ENCODE measurements around the gene NEK11. TPM values are rescaled to one million over a fixed set of nuclear protein-coding genes. Genes with fewer than 3 reads are reported as not detected.
A peak's percentile ranks its signal among the peaks of the same experiment; 100 is the strongest.

Gene NEK11
- total and polyA plus RNA-seq, 9 of the 15 experiments (the other 6 are each of a cell fraction or from before 2014, with no cell fraction given), result 0.28 to 1.5 (median 0.87) TPM

GRCh38 chr3:131026321-131027151 lies at the start of gene NEK11, which contains the start of gene ASTE1 (continued):
- peak; percentile 74 for TF ChIP-seq NKRF (IDR thresholded peaks at IDR 0.05; ENCODE audit: borderline replicate concordance)
- no peak for TF ChIP-seq ETV6 (IDR thresholded peaks at IDR 0.05; ENCODE audit: borderline replicate concordance in 1 of 2, low read depth in 2 of 2, low read length in 1 of 2)
- TF ChIP-seq ETV6 (CRISPR knock-in tag; IDR thresholded peaks at IDR 0.05; ENCODE audit: borderline replicate concordance), result no peak
- no peak for TF ChIP-seq CAMTA2 (CRISPR knock-in tag; conservative IDR thresholded peaks at IDR 0.05)
- peak; percentile 86 for TF ChIP-seq BHLHE40 (IDR thresholded peaks at IDR 0.05; ENCODE audit: low read length)
- TF ChIP-seq YBX1 (IDR thresholded peaks at IDR 0.05), result no peak
- TF ChIP-seq NONO (IDR thresholded peaks at IDR 0.05; ENCODE audit: low read depth in 2 of 2, low read length in 1 of 2), result no peak
- no peak for TF ChIP-seq ZNF696 (CRISPR knock-in tag; conservative IDR thresholded peaks at IDR 0.05)
- TF ChIP-seq MIER1 (IDR thresholded peaks at IDR 0.05; ENCODE audit: low read depth), result no peak
- no peak for TF ChIP-seq HDAC3 (IDR thresholded peaks at IDR 0.05; ENCODE audit: borderline replicate concordance, partially characterized antibody)
- TF ChIP-seq PKNOX1 (IDR thresholded peaks at IDR 0.05), result no peak
- no peak for TF ChIP-seq ATF4 (CRISPR knock-in tag; IDR thresholded peaks at IDR 0.05)
- no peak for TF ChIP-seq TCF7L2 (IDR thresholded peaks at IDR 0.05; ENCODE audit: low read depth, low read length)
- TF ChIP-seq LARP7 (IDR thresholded peaks at IDR 0.05), result no peak
